CD1c-positive myeloid dendritic cell (primary cell): ENCODE measurements around the gene SLA2.
"Not testable (repeated sequence)": the region's sequence is repeated elsewhere in the genome, so short reads cannot be mapped to it uniquely, and the experiment has no call there.

Experiments
- DNase-seq: peaks from one replicate; pipeline ENCODE4 v3.0.0-alpha.2; 2016; ENCODE audit errors: extremely low spot score

Gene SLA2

DNA sequence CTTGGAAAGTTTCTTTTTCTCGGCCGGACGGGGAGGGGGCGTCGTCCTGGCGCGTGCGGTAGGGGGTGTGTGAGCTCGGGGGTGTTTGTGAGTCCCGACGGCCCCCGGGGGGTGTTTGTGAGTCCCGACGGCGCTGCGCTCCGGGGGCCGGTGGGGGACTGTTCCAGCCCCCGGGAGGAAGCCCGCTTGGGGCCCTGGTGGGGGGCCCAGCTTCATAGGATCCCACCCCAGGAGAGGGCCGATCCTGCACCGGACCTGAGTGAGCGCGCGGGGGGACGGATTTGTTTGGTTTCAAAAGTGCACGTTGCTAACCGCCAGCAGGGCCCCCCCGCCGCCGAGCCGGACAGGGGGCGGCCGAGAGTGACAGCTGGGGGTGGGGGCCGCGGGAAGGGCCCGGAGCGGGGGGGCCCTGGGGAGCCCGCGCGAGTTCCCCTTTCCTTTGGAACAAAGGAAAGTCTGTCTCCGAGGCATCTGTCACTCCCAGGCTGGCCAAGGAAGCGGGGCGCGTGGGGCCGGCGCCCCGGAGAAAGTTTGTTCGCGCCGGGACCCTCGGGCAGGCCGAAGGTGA is 72.1 kb downstream of the SLA2 start:
- DNase-seq = peak; percentile 85

DNA sequence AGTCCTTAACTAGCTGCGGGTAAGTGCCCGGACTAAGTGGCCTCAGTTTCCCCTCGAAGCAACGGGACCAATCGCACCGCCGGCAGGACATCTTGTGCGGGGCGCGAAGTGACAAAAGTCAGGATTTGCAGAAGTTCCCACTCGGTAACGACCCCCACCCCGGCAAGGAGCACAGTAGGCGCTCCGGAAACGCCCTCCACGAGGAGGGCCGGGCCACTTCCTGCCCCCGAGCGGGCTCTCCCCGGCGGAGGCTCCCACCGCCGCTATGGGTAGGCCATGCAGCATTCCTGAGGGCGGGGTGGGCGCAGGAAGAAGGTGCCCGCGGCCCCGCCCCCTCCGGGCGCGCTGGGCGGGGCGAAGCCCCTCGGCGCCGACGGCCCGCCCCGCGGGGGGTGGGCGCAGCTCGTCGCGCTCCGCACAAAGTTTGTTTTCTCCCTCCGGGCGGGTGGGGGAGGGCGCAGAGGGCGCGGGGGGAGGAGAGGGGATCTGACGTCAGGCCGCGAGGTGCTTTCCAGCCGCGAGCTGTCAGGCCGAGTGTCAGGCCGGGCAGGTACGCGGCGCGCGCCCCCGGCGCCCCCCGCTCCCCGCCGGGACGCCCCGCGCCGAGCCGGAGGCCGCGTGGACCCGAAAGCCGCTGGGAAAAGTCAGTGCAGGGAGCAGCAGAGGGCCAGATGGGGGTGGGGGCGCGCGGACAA is 72.7 kb downstream of the SLA2 start, which contains the start of gene TGIF2:
Gene TGIF2 (plus strand): TSS at position 495 of the 695 bp plus-strand sequence. CDS start 5,178 bp downstream, outside the sequence.
- DNase-seq = peak; percentile 77

DNA sequence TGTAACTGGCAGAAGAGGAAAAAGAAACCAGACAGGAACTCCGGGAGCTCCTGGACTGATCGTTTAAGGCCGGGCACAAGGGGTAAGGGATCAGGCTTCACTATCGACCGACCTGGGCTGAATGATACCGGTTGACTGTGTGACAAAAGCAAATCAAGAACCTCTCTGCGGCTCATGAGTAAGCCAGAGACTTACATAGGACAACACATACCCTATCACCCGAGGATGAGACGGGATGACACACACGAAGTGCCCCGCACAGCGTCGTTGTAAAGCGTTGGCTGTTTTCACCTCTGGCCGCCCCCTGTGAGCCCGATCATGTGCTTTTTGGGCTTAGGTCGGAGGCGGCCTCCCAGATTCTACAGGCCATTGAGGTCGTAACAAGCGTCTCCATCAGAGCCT is 73.3 kb downstream of the SLA2 start:
- DNase-seq = peak; percentile 73

DNA sequence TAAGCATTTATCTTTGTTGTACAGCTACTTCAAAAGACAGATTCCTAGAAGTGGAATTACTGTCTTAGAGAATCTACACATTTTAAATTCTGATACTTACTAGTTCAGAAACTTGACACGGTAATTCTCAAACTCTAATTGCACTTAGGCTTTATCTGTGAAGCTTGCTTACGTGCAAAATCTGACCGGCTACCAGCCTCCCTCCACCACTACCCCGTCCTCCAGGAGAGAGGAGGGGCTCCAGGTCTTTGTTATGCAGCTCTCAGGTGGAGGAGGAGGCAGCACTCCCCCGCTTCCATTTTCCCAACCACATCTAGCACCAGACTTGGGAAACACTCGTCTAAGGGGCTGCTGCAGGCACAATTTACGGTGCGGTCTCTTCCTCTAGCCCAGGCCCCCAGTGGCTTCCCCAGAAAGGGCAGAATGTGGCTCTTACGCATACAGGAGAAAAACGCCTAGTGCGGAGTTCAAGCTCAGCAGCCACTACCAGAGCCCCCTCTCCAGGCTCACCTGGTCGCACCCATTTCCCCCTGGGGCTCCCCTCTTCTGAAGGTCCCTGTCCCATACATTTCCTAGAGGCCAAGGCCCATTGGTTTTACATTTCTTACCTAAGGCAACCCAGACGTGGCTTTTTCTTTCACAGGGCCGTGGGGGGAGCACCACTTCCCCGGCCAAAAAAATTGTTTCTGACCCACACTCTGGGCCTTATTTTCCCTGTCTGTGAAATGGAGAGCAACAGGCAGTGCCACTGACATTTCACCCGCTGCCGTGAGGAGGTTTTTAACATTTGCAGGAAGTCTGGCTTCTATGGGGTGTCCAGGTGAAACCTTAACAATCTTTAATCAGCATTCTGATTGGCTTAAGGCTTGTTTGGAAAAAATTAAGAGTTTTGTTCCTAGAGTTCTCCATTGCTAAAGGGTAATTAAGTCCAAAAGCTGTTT is 74.2 kb downstream of the SLA2 start:
- DNase-seq = no peak

DNA sequence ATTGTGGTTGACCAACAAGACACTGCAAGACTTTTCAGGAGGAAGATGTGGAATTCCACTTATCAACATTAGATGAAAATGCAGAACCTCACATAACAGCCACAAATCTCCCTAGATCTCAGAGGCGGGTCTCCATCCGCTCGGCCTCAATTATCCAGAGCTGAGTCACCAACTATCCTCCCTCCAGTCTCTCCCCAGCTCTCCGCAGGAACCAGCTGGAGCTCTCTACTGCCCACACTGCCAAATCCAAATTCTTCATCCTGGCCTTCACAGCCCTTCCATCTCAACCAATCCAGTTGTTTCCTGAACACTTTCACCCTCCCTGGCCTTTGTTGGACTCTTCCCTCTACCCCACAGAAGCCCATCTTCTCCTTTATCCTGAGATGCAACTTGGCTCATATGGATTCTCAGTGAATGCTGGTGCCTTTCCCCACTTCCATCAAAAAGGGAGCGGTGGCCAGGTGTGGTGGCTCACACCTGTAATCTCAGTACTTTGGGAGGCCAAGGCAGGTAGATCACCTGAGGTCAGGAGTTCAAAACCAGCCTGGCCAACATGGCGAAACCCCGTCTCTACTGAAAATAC is 76.1 kb downstream of the SLA2 start:
- no peak for DNase-seq

DNA sequence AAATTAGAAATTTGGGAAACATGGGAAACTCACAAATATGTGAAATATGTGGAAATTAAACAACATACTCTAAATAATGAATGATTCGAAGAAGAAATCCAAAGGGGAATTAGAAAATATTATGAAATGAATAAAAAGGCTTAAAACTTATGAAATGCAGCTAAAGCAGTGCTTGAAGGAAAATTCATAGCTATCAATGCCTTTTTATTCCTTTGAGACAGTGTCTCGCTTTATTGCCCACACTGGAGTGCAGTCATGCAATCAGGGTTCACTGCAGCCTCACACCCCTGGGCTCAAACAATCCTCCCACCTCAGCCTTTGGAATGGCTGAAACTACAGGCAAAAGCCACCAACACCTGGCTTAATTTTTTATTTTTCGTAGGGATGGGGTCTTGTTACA is 80.5 kb downstream of the SLA2 start:
- DNase-seq = no peak

DNA sequence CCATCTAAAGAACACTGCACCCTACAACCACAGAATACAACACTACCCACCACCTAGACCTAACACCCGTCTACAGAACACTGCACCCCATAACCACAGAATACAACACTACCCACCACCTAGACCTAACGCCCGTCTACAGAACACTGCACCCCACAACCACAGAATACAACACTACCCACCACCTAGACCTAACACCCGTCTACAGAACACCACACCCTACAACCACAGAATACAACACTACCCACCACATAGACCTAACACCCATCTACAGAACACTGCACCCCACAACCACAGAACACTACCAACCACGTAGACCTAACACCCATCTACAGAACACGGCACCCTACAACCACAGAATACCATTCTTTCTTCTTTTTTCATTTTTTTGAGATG is 81.3 kb downstream of the SLA2 start:
- DNase-seq = not testable (repeated sequence)

DNA sequence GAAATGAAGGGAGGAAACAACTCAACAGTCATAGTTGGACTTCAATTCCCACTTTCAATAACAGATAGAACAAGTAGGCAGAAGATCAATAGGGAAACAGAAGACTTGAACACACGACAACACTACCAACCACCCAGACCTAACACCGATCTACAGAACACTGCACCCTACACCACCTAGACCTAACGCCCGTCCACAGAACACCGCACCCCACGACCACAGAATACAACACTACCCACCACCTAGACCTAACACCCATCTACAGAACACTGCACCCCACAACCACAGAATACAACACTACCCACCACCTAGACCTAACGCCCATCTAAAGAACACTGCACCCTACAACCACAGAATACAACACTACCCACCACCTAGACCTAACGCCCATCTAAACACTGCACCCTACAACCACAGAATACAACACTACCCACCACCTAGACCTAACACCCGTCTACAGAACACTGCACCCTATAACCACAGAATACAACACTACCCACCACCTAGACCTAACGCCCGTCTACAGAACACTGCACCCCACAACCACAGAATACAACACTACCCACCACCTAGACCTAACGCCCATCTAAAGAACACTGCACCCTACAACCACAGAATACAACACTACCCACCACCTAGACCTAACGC is 81.8 kb downstream of the SLA2 start:
- not testable (repeated sequence) for DNase-seq

DNA sequence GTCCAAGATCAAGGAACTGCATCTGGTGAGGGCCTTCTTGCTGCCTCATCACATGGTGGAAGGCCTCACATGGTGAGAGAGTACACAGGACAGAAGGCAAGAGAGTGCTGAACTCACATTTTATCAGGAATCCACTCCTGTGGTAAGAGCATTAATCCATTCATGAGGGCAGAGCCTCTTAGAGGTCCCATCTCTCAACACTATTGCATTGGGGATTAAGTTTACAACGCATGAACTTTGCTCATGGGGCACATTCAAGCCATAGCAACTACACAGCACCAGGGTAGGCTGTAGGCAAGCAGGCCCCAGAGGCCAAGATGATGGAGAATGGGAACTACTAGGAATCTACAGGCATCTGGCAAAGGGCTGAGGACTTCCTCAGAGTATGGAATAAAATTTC is 82.6 kb downstream of the SLA2 start:
- DNase-seq = no peak

DNA sequence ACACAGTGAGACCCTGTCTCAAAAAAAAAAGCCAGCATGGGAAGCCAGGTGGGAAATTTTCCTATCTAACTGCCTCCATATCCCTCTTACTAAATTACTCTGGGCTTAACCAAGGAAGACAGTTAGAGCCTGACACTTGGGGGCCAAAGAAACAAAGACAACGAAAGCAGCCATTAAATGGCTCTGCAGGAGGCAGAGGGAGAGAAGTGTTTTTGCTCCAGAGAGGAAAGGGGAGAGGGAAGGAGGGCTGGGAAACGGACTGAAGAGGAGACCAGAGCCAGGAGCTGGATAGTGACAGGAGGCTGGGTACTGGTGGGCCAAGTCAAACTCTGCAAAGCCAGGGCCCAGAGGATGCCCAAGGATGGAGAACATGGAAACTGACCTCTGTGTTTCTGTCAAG is 83.3 kb downstream of the SLA2 start:
- no peak for DNase-seq
